GM12878 (cell line): ENCODE results near the gene S100A2.
"Not testable (repeated sequence)": the region's sequence is repeated elsewhere in the genome, so short reads cannot be mapped to it uniquely, and the experiment has no call there.

Experiments
- BHLHE40 ChIP-seq, 2 experiments: fragments of 450-650 bp in 1 of 2; IDR thresholded peaks; 2 replicates each; pipeline ENCODE4 v1.6.1; 2011 to 2017; ENCODE audit warnings: low read depth in 2 of 2, borderline replicate concordance in 1 of 2, improper control_type of control experiment in 1 of 2, low read length in 1 of 2, mild to moderate bottlenecking in 1 of 2
- CHD4 ChIP-seq: fragments of 200-600 bp; sonication (generic); IDR thresholded peaks from 2 replicates; pipeline ENCODE4 v1.6.1; 2016; ENCODE audit warnings: mild to moderate bottlenecking
- CTCF ChIP-seq, 3 experiments: IDR thresholded peaks in 2 of 3; conservative IDR thresholded peaks in 1 of 3; 2 replicates each; pipeline ENCODE4 v1.5.1; 2011; ENCODE audit warnings: low read depth in 3 of 3, low read length in 3 of 3, mild to moderate bottlenecking in 3 of 3, control low read depth in 2 of 3, moderate library complexity in 2 of 3, inconsistent platforms in 1 of 3, mixed read lengths in 1 of 3; ENCODE audit not compliant: control insufficient read depth in 2 of 3, insufficient read depth in 1 of 3; ENCODE audit errors: extremely low read depth in 1 of 3
- EP300 ChIP-seq, 2 experiments: fragments of 150-350 bp in 1 of 2; IDR thresholded peaks; 2 replicates each; pipeline ENCODE4 v1.6.1; 2011 to 2012; ENCODE audit warnings: low read depth in 2 of 2, low read length in 2 of 2, borderline replicate concordance in 1 of 2, improper control_type of control experiment in 1 of 2, inconsistent platforms in 1 of 2; ENCODE audit not compliant: control insufficient read depth in 1 of 2
- HDGF ChIP-seq: fragments of 450-650 bp; IDR thresholded peaks from 2 replicates; pipeline ENCODE4 v1.6.1; 2016; ENCODE audit warnings: antibody characterized with exemption
- MYC ChIP-seq: IDR thresholded peaks from 2 replicates; pipeline ENCODE4 v1.6.1; 2011; ENCODE audit warnings: mild to moderate bottlenecking, low read length, moderate library complexity, inconsistent platforms; ENCODE audit not compliant: insufficient read depth, insufficient replicate concordance, insufficient read length, severe bottlenecking
- PAX5 ChIP-seq: IDR thresholded peaks from 2 replicates; pipeline ENCODE4 v1.6.1; 2011; ENCODE audit warnings: low read depth, low read length, borderline replicate concordance
- POLR2A ChIP-seq: IDR thresholded peaks from 2 replicates; pipeline ENCODE4 v1.6.1; 2011; ENCODE audit warnings: low read depth, mild to moderate bottlenecking, low read length
- POLR2AphosphoS5 ChIP-seq: IDR thresholded peaks from 2 replicates; pipeline ENCODE4 v1.6.1; 2011; ENCODE audit warnings: mild to moderate bottlenecking, low read length, inconsistent platforms
- TBL1XR1 ChIP-seq: IDR thresholded peaks from 2 replicates; pipeline ENCODE4 v1.6.1; 2012; ENCODE audit warnings: low read depth, low read length, improper control_type of control experiment
- YY1 ChIP-seq: IDR thresholded peaks from 2 replicates; pipeline ENCODE4 v1.6.1; 2011; ENCODE audit warnings: low read depth, mild to moderate bottlenecking, low read length
- ZBTB33 ChIP-seq: fragments of 450-650 bp; IDR thresholded peaks from 2 replicates; pipeline ENCODE4 v1.6.1; 2017; ENCODE audit warnings: mild to moderate bottlenecking
- ZNF274 ChIP-seq: IDR thresholded peaks from one replicate; pipeline ENCODE4 v1.8.0; 2011; ENCODE audit not compliant: insufficient read length, insufficient read depth

GRCh38 chr1:153522353-153523048 lies 43.1 kb downstream of the S100A2 start:
- TF ChIP-seq POLR2A; ZNF274; CTCF (IDR thresholded peaks at IDR 0.05 in 2 of 3, conservative IDR thresholded peaks at IDR 0.05 in 1 of 3; ENCODE audit: control insufficient read depth in 2 of 3, extremely low read depth in 1 of 3, insufficient read depth in 1 of 3, low read depth in 3 of 3, low read length in 3 of 3); TBL1XR1; YY1; POLR2AphosphoS5; CHD4; PAX5; BHLHE40 (IDR thresholded peaks at IDR 0.05; ENCODE audit: borderline replicate concordance in 1 of 2, low read depth in 2 of 2, low read length in 1 of 2); MYC; EP300 (IDR thresholded peaks at IDR 0.05; ENCODE audit: borderline replicate concordance in 1 of 2, control insufficient read depth in 1 of 2, low read depth in 2 of 2, low read length in 2 of 2); ZBTB33; HDGF: not testable (repeated sequence)
